K562 (cell line): ENCODE measurements around the gene BSCL2. TPM values are rescaled to one million over a fixed set of nuclear protein-coding genes. Genes with fewer than 3 reads are reported as not detected.

Source experiments
- ATAC-seq: fragments of 200-7000 bp; cut with Tn5 transposase; 3 replicates; pipeline ENCODE4 v1.9.1; 2020; ENCODE audit warnings: moderate library complexity
- BruUV-seq: library from RNA; stranded (reverse); fragments of 400-500 nt; replicated peaks from 2 replicates; lab custom pipeline; 2021; lab: Mats Ljungman, UMichigan
- CTCF ChIA-PET: fragments of 300-600 bp; formaldehyde crosslinking; extraction: SDS; loops from one replicate; lab custom pipeline; 2021; ENCODE audit warnings: low intra/inter-chr PET ratio; lab: Yijun Ruan, JAX
- POLR2A ChIA-PET: fragments of 300-600, 350-650 bp; sonication (Branson Sonifier 250); formaldehyde crosslinking; extraction: SDS; loops from one replicate; lab custom pipeline; 2021; ENCODE audit warnings: antibody characterized with exemption, inconsistent platforms; lab: Yijun Ruan, JAX
- DNase-seq, 4 experiments: peaks; one replicate each; pipeline versions ENCODE4 v3.0.0 to v3.0.0-alpha.2; 2011 to 2018; ENCODE audit warnings: low spot score in 3 of 4, mixed read lengths in 3 of 4; ENCODE audit errors: extremely low read depth in 1 of 4
- FAIRE-seq: peaks from 2 replicates; lab custom pipeline; 2011; peaks lifted over from hg19 to GRCh38; lab: Jason Lieb, UNC
- H2AFZ ChIP-seq: 2 replicates; pipeline ENCODE4 v1.6.0; 2011; ENCODE audit warnings: low read depth, low read length, control low read depth, inconsistent platforms
- H3K27ac ChIP-seq: fragments of 200-600 bp; 3 replicates; pipeline ENCODE4 v1.8.0; 2011; ENCODE audit warnings: low read depth, mild to moderate bottlenecking, control low read depth, inconsistent platforms, low read length, moderate library complexity, mixed read lengths; ENCODE audit errors: extremely low read depth
- H3K27me3 ChIP-seq, 2 experiments: fragments of 300-600 bp in 1 of 2; 2 replicates in 1 of 2; 3 replicates in 1 of 2; pipeline versions ENCODE4 v1.6.0 to v1.8.0; 2011; ENCODE audit warnings: inconsistent platforms in 2 of 2, low read length in 2 of 2, mild to moderate bottlenecking in 1 of 2, mixed read lengths in 1 of 2, moderate library complexity in 1 of 2; ENCODE audit not compliant: control insufficient read depth in 2 of 2, insufficient read depth in 2 of 2
- H3K36me3 ChIP-seq: fragments of 300-600 bp; 3 replicates; pipeline ENCODE4 v1.8.0; 2011; ENCODE audit warnings: mild to moderate bottlenecking, low read length, inconsistent platforms; ENCODE audit not compliant: control insufficient read depth, insufficient read depth
- H3K4me1 ChIP-seq, 2 experiments: fragments of 200-600 bp in 1 of 2; replicated peaks in 1 of 2; 2 replicates in 1 of 2; 3 replicates in 1 of 2; pipeline versions ENCODE4 v1.5.1 to v1.8.0; 2011; ENCODE audit warnings: inconsistent platforms in 2 of 2, low read length in 2 of 2, mild to moderate bottlenecking in 1 of 2, mixed read lengths in 1 of 2, moderate library complexity in 1 of 2; ENCODE audit not compliant: control insufficient read depth in 2 of 2, insufficient read depth in 2 of 2
- H3K4me2 ChIP-seq: 2 replicates; pipeline ENCODE4 v1.6.1; 2011; ENCODE audit warnings: low read length, control low read depth, inconsistent platforms, mixed read lengths; ENCODE audit not compliant: insufficient read depth
- H3K4me3 ChIP-seq: fragments of 200-600 bp; sonication (generic), shearing (Covaris generic); 2 replicates; pipeline ENCODE4 v1.5.1; 2016; ENCODE audit warnings: control low read depth, inconsistent platforms
- H3K79me2 ChIP-seq: fragments of 200-600 bp; 3 replicates; pipeline ENCODE4 v1.8.0; 2011; ENCODE audit warnings: low read length, inconsistent platforms; ENCODE audit not compliant: control insufficient read depth, insufficient read depth
- H3K9ac ChIP-seq, 2 experiments: 2 replicates each; pipeline versions ENCODE4 v1.6.0 to v1.6.1; 2011; ENCODE audit warnings: low read depth in 2 of 2, low read length in 2 of 2, control low read depth in 1 of 2, inconsistent platforms in 1 of 2, mild to moderate bottlenecking in 1 of 2, mixed read lengths in 1 of 2; ENCODE audit not compliant: insufficient read depth in 1 of 2
- H3K9me1 ChIP-seq: one replicate; pipeline ENCODE4 v1.6.0; 2011; ENCODE audit warnings: inconsistent platforms, mild to moderate bottlenecking, low read length, moderate library complexity; ENCODE audit not compliant: control insufficient read depth, insufficient read depth
- H3K9me3 ChIP-seq: replicated peaks from 2 replicates; pipeline ENCODE4 v1.5.1; 2011; ENCODE audit warnings: low read depth, low read length, inconsistent platforms; ENCODE audit not compliant: control insufficient read depth, insufficient read depth
- H4K20me1 ChIP-seq: replicated peaks from 2 replicates; pipeline ENCODE4 v1.6.1; 2011; ENCODE audit warnings: low read length, inconsistent platforms, mixed read lengths; ENCODE audit not compliant: control insufficient read depth, insufficient read depth
- DNMT1 ChIP-seq: fragments of 450-650 bp; IDR thresholded peaks from 2 replicates; pipeline ENCODE4 v1.6.1; 2016; ENCODE audit warnings: antibody characterized with exemption, mild to moderate bottlenecking
- KHSRP ChIP-seq: fragments of 450-650 bp; IDR thresholded peaks from 2 replicates; pipeline ENCODE4 v1.6.1; 2017
- POLR3G ChIP-seq: IDR thresholded peaks from 2 replicates; pipeline ENCODE4 v1.6.1; 2011; ENCODE audit not compliant: insufficient read length, insufficient replicate concordance; ENCODE audit errors: extremely low read depth
- SMARCB1 ChIP-seq: IDR thresholded peaks from 2 replicates; pipeline ENCODE4 v1.6.1; 2011; ENCODE audit warnings: improper control_type of control experiment, low read depth; ENCODE audit not compliant: insufficient read length
- SMARCC2 ChIP-seq: fragments of 450-650 bp; IDR thresholded peaks from 2 replicates; pipeline ENCODE4 v1.6.1; 2017; ENCODE audit warnings: antibody characterized with exemption, moderate library complexity, mild to moderate bottlenecking, low read depth
- ZNF785 ChIP-seq: fragments of 250-450 bp; sonication (Bioruptor Pico); IDR thresholded peaks from 2 replicates; pipeline ENCODE4 v1.4.0; 2020; ENCODE audit warnings: mild to moderate bottlenecking
- WGBS: fragments of 100-300 bp; shearing (Covaris generic); methylation state at CpG from one replicate; pipeline ENCODE4 v1.1.6; 2016; ENCODE audit warnings: low coverage, mixed read lengths; ENCODE audit not compliant: insufficient coverage; ENCODE audit errors: missing lambda C conversion rate; 5-methylcytosine and 5-hydroxymethylcytosine counted together
- in situ Hi-C: fragments of 300-500 bp; cut with MboI; formaldehyde crosslinking; loops from 4 replicates; pipeline ENCODE4 v1.15.0; 2018; ENCODE audit warnings: inconsistent platforms, mixed read lengths
- intact Hi-C: fragments of 100-400 bp; cut with micrococcal nuclease; formaldehyde crosslinking; loops from 2 replicates; pipeline ENCODE4 v1.14.2; 2022
- polyA plus RNA-seq, 8 experiments: library from polyadenylated mRNA; depleted of rRNA in 4 of 8; stranded (reverse) in 5 of 8; unstranded in 3 of 8; fragments of >200 nt; fragmentation: Nextera tagmentation in 2 of 8; fragmentation: Illumina TruSeq in 1 of 8; extraction: Ambion mirVana in 2 of 8; extraction: Trizol in 1 of 8; gene quantifications; 2 replicates each; pipeline versions ENCODE4 v1.2.1 to v1.2.3, GENCODE V29; 2011 to 2014; ENCODE audit warnings: inconsistent platforms in 1 of 8, missing spikeins in 1 of 8
- total RNA-seq, 7 experiments: library from RNA; depleted of rRNA in 6 of 7; stranded (reverse); fragments of >200 nt in 6 of 7; fragmentation: Illumina TruSeq in 2 of 7; extraction: Trizol in 2 of 7; gene quantifications; 2 replicates each; pipeline versions ENCODE4 v1.2.1 to v1.2.3, GENCODE V29; 2011 to 2021; ENCODE audit warnings: low replicate concordance in 1 of 7

BSCL2 gene
- total and polyA plus RNA-seq, 9 of the 15 experiments (the other 6 are each of a cell fraction or from before 2014, with no cell fraction given): 18.9 to 51.7 (median 35.2) TPM

DNA sequence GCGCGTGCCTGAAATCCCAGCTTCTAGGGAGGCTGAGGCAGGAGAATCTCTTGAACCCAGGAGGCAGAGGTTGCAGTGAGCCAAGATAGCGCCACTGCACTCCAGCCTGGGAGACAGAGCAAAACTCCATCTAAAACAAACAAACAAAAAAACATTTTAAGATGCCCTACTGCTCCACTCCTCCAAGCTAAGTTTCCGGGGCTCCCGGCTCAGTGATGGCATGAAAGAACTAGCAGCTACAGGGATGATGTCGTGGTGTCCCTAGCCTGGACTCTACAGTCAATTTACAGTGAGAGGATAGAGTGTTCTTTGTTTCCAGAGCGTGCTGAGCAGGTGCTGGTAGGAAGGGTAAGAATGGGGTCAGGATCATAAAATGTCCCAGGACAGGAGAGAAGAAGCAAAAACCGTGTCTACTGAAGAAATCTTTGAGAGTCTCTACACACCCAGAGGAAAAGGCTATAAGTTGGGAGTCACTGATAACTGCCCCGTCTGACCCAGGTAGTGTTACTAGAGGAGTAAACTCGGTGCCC is 47.9 kb upstream of the BSCL2 start:
- CTCF ChIA-PET: no interaction called here
- ATAC-seq (no peak), DNase-seq (no peak)
- Histone ChIP-seq H3K4me2 (peak overlapping the region; percentile 94), H3K36me3 (peaks cover 17% of the 10 kb centered on the region; the same call in 1 of the 3 replicates), H3K27me3 (no peaks in the 10 kb centered on the region), H4K20me1 (no peaks in the 10 kb centered on the region), H3K9ac (peak overlapping the region in 1 of 2 experiments; percentile 15; a peak in 1 of 4 replicates), H3K9me1 (no peaks in the 10 kb centered on the region), H2AFZ (peak overlapping the region; percentile 71)
- no TSS peak for BruUV-seq
- intact Hi-C loops: no loop called here
- TF ChIP-seq ZNF785 (CRISPR knock-in tag): no peak
- TF ChIP-seq SMARCB1: no peak
- no peak for TF ChIP-seq SMARCC2
- no peak for TF ChIP-seq DNMT1
- TF ChIP-seq POLR3G: no peak
- TF ChIP-seq KHSRP: no peak
- TF ChIP-seq, all 486 proteins: peak for 0
- Histone ChIP-seq H3K27ac (no peak overlapping the region), H3K79me2 (peaks cover 22% of the 10 kb centered on the region), H3K4me3 (peak overlapping the region; percentile 63; the same call in 1 of the 2 replicates), H3K4me1 (peaks cover 14 to 28% of the 10 kb centered on the region in 2 experiments; a peak in 4 of 5 replicates), H3K9me3 (no peaks in the 10 kb centered on the region)
- POLR2A ChIA-PET: interaction anchor here (1.5 to 2.7 kb wide), 7 partner anchors 9 to 100 kb away, joined by 5 to 27 read pairs (median 12); partner anchors contain the start of genes BSCL2, C11orf98, CSKMT and GNG3
- WGBS: 58% methylated on average over 10 of the region's 10 CpGs
- in situ Hi-C loops: no loop called here
- no peak for FAIRE-seq
